Measurements from ENCODE around the gene EFNB2.

The EFNB2 gene

DNA sequence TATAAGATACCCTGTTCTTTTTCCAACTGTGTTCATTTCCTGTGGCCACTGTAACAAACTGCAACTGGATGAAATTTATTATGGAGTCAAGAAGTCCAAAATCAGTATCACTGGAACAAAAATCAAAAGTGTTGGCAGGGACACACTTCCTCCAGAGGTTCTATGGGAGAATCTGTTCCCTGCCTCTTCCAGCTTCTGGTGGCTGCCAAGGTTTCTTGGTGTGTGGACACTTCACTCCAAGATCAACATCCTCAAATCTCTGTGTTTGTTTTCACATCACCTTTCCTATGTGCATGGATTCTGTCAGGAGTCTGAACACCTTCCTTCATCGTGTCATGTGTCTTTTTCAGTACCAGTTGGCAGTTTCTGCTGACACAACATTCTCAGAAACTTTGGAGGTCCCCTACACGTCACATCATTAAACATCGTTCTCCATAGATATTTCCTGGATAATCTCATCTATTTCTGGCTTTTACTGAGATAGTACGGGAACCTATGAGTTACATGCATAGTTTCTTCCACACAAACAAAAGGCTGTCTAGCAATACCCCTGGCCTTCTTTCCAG, 15.2 kb upstream of the EFNB2 start:
- DNase-seq (ENCODE audit: low read depth): no peak

GRCh38 chr13:106548064-106548696, 12.7 kb upstream of the EFNB2 start:
- DNase-seq (ENCODE audit: low read depth): no peak

GRCh38 chr13:106541826-106542225, 6.4 kb upstream of the EFNB2 start:
- no peak for DNase-seq (ENCODE audit: low read depth)

DNA sequence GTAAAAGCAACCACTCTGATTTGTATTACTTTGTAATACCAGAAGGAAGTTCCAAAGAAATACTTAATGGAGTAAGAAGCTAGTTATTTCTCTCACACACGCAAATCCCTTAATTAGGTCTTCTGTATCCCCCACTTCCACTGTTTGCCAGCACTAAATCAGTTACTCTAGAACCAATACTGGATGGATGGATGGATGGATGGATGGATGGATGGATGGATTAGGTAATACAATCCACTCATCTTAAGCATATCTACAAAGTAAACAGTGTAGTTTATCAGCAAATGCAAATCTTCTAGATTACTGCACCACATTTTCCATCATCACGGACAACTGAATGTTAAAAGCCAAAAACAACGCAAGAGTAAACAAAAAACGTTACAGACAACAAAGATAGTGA, 5.2 kb upstream of the EFNB2 start:
- no peak for DNase-seq (ENCODE audit: low read depth)

DNA sequence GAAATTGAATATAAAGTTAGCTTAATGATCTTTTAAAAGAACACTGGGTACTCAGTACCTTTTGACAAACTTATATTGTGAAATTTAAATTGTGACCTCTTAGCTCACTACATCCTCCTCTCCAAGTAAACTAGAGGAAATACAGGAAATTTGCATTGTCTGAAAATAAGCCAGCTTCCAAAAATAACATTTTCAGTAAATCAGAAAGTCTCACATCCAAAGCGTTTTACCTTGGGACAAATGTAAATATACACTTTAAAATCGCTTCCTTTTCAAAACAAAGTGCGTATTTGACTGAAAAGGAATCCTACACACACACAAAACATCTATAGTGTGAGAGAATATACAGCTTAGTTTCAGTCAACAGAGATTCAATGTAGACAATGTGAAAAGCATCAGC, 2.1 kb upstream of the EFNB2 start:
- no peak for DNase-seq (ENCODE audit: low read depth)

GRCh38 chr13:106536244-106537034, 977 bp upstream of the EFNB2 start:
- DNase-seq (ENCODE audit: low read depth): no peak

DNA sequence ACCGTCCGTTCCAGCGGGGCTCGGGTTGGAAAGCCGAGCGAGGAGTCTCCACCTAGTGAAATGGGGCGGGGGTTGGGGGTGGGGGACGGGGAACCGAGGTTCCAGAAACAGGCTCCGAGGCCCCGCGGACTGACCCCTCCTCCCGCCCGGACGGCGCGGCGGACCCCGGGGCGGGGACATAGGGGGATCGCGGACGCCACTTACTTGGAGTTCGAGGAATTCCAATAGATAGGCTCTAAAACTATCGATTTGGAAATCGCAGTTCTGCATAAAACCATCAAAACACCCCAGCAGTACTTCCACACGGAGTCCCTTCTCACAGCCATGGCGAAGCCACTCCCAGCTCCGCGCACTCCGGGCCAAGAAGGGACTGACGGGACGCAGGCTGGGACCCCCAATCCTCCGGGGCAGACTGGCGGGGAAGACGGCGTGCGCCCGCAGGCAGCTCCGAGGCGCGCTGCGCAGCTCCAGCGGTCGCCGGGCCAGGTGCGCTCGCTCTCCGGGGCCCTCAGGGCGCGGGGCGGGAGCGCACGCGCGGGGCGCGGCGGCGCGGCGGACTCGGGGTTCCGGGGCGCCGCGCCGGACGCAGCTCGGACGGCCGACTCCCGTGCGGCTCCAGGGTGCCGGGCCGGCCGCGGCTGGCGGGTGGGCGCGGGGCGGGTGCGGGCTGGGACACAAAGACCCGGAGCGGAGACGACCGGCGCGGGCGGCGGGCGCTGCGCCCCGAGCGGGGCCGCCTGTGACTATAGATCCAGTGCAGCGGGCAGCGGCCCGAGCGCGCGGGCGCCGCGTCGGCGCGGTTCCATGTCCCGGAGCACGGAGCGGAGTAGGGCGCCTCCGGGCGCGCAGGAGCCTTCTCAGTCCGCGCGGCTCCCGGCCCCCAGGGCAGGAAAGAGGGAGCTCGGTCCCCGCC, 567 bp downstream of the EFNB2 start:
- no peak for DNase-seq (ENCODE audit: low read depth)

- no peak for DNase-seq (ENCODE audit: low read depth)
Observed at GRCh38 chr13:106533943-106534638, 1.4 kb downstream of the EFNB2 start.

DNA sequence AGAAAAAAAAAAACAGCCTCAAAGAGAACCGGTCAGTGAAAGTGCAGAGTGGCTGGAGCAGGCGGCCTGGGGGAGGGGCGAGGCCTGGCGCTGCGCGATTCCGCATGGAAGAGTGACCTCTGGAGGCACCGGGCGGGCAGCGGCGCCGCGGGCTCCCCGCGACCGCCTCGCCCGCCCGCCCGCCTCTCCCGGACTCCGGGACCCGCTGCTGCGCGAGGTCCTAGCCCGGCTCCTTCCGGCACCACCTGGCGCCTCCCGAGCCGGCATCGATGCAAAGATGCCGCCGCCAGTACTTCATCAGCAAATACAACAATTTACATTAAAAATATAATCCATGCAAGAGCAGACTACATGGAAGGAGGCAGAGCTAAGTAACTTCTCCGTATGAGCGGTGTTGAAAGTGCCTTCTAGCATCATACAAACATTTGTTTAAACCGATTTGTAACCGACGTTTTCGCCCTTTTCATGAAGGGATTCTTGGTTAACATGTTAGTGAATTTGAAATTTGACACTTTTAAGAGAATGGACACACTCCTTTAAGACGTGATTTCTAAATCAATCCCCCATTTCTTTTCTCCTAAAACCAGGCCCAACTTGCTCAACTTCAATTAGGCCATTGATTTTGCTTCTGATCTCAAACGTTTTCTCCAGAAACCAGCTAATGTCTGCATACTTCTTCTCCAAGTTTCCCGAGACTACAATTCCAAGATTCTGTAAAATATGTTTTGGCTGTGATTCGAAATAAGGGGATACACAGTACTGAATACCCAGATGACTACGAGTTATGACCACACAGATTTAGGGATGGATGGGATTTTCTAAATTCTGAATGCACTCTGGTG, 2.1 kb downstream of the EFNB2 start:
- DNase-seq (ENCODE audit: low read depth): no peak

GRCh38 chr13:106532111-106532929, 3.1 kb downstream of the EFNB2 start:
- DNase-seq (ENCODE audit: low read depth): no peak

DNA sequence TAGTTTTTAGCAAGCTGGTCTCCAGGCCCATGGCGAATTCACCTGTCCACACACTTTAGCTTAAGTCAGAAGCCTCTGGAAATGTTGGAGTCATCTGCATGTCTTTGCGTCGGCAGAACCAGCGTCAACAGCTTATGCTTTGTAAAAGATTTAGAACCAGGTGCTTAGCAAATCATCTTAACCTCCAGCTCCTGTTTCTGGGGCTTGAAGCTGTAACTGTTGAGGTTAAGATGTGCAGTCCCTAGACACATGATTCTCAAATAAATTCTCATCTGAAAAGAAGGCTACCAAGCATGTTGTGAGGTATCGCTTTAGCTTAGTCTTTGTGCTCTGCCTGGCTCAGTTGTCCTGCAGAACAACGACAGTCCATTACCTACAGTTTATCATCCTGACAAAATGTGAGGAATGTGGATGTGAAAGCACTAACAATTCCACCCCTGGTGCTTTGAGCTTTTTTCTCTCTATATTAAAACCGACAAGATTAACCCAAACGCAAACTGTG, 4.4 kb downstream of the EFNB2 start:
- no peak for DNase-seq (ENCODE audit: low read depth)

- no peak for DNase-seq (ENCODE audit: low read depth)
Observed at GRCh38 chr13:106530171-106530851, 5.2 kb downstream of the EFNB2 start.

- no peak for DNase-seq (ENCODE audit: low read depth)
Observed at GRCh38 chr13:106529415-106530170, 5.9 kb downstream of the EFNB2 start.

DNA sequence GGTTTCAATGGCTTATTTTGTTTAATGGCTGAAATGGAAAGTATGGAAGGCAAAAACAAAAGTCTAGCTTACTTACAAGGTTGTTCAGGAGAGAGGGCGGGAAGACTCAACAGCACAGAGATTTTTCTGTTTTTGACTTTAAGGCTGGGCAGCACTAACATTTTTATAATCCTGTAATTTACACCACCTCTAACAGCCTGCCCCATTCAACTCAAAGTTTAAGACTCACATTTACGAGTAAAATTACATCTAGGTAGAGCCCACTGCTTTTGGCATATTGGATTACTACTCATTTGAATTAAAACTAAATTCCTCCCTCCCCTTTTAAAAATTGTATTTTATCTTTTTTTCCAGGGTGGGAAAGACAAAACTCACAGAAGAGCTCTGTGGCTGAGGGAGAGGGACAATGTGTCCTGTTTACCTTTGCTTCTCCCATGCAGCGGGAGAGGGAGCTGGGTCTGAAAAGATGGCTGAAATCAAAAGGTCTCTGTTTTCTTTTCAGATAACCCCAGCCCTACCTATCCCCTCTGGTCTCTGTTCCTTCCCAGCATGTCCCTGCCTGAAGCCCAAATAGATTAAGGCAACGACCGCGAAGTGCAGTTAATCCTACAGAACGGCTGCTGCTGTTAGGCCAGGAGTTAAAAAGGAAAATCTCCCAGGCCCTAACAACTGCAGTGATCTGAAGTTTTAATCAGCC, 6.6 kb downstream of the EFNB2 start:
- DNase-seq (ENCODE audit: low read depth): no peak

GRCh38 chr13:106527826-106528225, 7.6 kb downstream of the EFNB2 start:
- DNase-seq (ENCODE audit: low read depth): no peak

GRCh38 chr13:106527445-106527801, 8.0 kb downstream of the EFNB2 start:
- no peak for DNase-seq (ENCODE audit: low read depth)

DNA sequence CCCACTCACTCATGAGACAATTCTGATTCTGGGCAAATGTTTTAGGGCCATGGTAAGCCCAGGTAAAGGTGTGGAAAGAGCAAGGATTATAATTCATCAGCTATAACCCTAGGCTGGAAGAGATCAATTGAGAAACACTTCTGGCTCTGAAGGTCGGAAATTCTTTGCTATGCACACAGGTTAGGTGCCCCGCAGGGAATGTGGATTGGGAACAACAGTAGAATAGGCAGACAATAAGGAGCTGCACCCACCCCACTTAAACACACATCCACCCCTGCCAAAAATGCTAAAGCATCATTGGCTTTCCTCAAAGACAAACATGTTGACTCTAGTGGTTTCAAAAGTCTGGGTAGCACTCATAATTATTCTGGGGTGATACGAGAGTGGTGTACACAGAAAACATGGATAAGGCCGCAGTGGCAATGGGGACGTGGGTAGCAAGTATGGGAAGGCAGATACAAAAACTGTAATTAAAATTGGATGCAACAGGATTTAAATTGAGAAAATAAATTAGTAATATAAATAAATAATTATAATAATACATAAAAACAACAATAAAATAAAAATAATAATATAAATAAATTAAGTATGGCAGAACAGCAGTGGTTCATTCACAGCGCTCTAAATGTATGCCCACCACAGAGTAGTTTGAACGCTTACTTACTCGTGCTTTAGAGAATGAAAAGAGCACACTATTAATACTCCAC, 8.6 kb downstream of the EFNB2 start:
- no peak for DNase-seq (ENCODE audit: low read depth)
